Transverse colon (tissue), 4 donors: ENCODE data around the gene TOMM34. TPM values are rescaled to one million over a fixed set of nuclear protein-coding genes. Genes with fewer than 3 reads are reported as not detected.

Experiments
- DNase-seq: peaks from one replicate; pipeline ENCODE4 v3.0.0-alpha.2; 2019
- H3K27ac ChIP-seq, 4 donors: fragments of 200-600 bp; sonication (generic); 2 replicates each; pipeline ENCODE4 v1.5.1; 2016 to 2018; ENCODE audit warnings: inconsistent platforms in 4 of 4
- H3K27me3 ChIP-seq: fragments of 200-600 bp; sonication (generic); 2 replicates; pipeline ENCODE4 v1.5.1; 2017; ENCODE audit warnings: inconsistent platforms
- H3K36me3 ChIP-seq, 4 donors: fragments of 200-600 bp; sonication (generic); 2 replicates each; pipeline ENCODE4 v1.5.1; 2017 to 2019; ENCODE audit warnings: inconsistent platforms in 4 of 4
- H3K4me1 ChIP-seq, 4 donors: fragments of 200-600 bp; sonication (generic); 2 replicates each; pipeline ENCODE4 v1.5.1; 2017 to 2020; ENCODE audit warnings: inconsistent platforms in 4 of 4
- H3K4me3 ChIP-seq, 4 donors: fragments of 200-600 bp; sonication (generic); 1 replicate in 1 of 4; 2 replicates in 3 of 4; pipeline versions ENCODE4 v1.5.1 to v1.6.1; 2017 to 2019; ENCODE audit warnings: inconsistent platforms in 4 of 4
- H3K9me3 ChIP-seq, 2 donors: fragments of 200-600 bp; sonication (generic); 2 replicates each; pipeline ENCODE4 v1.5.1; 2017 to 2019; ENCODE audit warnings: inconsistent platforms in 2 of 2
- CTCF ChIP-seq, 5 experiments: fragments of 200-600 bp in 3 of 5; fragments of 450-650 bp in 2 of 5; sonication (generic) in 3 of 5; IDR thresholded peaks; 1 replicate in 2 of 5; 2 replicates in 3 of 5; pipeline ENCODE4 v1.5.1; 2016 to 2017; ENCODE audit warnings: antibody characterized with exemption in 5 of 5, inconsistent platforms in 3 of 5, mild to moderate bottlenecking in 2 of 5, moderate library complexity in 1 of 5
- EP300 ChIP-seq: sonication (generic); formaldehyde crosslinking; IDR thresholded peaks from one replicate; pipeline ENCODE4 v1.6.1; 2017; ENCODE audit warnings: antibody characterized with exemption, low read depth
- POLR2A ChIP-seq: fragments of 450-650 bp; IDR thresholded peaks from one replicate; pipeline ENCODE4 v1.6.1; 2016; ENCODE audit warnings: antibody characterized with exemption, mild to moderate bottlenecking, moderate library complexity
- POLR2AphosphoS5 ChIP-seq, 3 donors: sonication (generic); formaldehyde crosslinking; IDR thresholded peaks; one replicate each; pipeline ENCODE4 v1.6.1; 2016; ENCODE audit warnings: antibody characterized with exemption in 3 of 3
- whole genome bisulfite sequencing, 2 donors: methylation state at CpG; one replicate each; pipeline ENCODE4 v1.1.5; 2018; ENCODE audit warnings: low coverage in 1 of 2; 5-methylcytosine and 5-hydroxymethylcytosine counted together
- in situ Hi-C, 4 donors: fragments of 200-750 bp; cut with MboI; loops; one replicate each; pipeline versions ENCODE4 v1.15.0 to v1.15.1; 2017; ENCODE audit warnings: low sequenced_read_pairs in 3 of 4, low pct_ligation_motif_present in 1 of 4, low pct_unique_long_range_greater_than_20kb in 1 of 4
- intact Hi-C: fragments of 100-400 bp; cut with DNase I; formaldehyde crosslinking; loops from one replicate; pipeline ENCODE4 v1.15.1; 2023; ENCODE audit warnings: low total_unique reads
- total RNA-seq, 4 donors: library from RNA; depleted of rRNA; stranded (reverse); fragments of >200 nt; gene quantifications; one replicate each; pipeline ENCODE4 v1.1.0, GENCODE V29; 2016

Gene TOMM34
- total RNA-seq, 4 donors from 2014 or later = 1.2 to 14.8 (median 9.4) TPM

GRCh38 chr20:44958276-44958675, 1.9 kb downstream of the TOMM34 start:
- intact Hi-C loops (no loop called here), in situ Hi-C loops (no loop called here)
- no peaks in the 10 kb centered on the region for H3K9me3 ChIP-seq
- H3K36me3 ChIP-seq = peaks cover 0 to 18% (median 8%) of the 10 kb centered on the region in 4 donors
- no peaks in the 10 kb centered on the region for H3K27me3 ChIP-seq
- H3K4me1 ChIP-seq = peaks cover 5 to 24% (median 14%) of the 10 kb centered on the region in 4 donors
- no peak for TF ChIP-seq CTCF (IDR thresholded peaks at IDR 0.05)
- no peak for TF ChIP-seq EP300
- no peak for TF ChIP-seq POLR2AphosphoS5 (IDR thresholded peaks at IDR 0.05)
- TF ChIP-seq POLR2A = no peak
- DNase-seq = no peak
- no peak overlapping the region for H3K4me3 ChIP-seq
- H3K27ac ChIP-seq = no peak overlapping the region
- 94 to 98% methylated on average over 6 to 8 of the region's 8 CpGs for WGBS, 2 donors

DNA sequence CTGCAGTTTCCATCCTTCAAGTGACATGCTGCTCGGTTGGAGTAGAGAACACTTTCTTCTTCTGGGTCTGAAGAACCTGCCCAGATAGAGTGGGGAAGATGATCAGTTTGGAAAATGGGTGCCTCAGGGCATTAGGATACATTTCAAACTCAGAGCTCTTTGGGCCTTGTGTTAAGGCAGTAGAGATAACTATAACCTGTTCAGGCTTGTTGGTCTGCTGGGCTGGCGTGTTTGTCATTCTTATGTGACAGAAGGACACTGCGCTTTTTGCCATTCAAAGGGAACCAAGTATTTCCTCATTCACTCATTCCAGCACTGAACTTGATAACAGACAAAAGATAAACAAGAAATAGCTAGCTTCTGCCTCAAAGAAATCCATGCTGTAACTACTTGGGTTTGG, 3.8 kb downstream of the TOMM34 start:
- H3K27me3 ChIP-seq = no peaks in the 10 kb centered on the region
- no peaks in the 10 kb centered on the region for H3K9me3 ChIP-seq
- H3K4me3 ChIP-seq = no peak overlapping the region
- peaks cover 0 to 24% (median 13%) of the 10 kb centered on the region in 4 donors for H3K36me3 ChIP-seq
- 92 to 100% methylated on average over 3 of the region's 3 CpGs for whole genome bisulfite sequencing, 2 donors
- DNase-seq = no peak
- intact Hi-C loops = no loop called here
- in situ Hi-C loops = no loop called here
- H3K4me1 ChIP-seq = peaks cover 5 to 24% (median 14%) of the 10 kb centered on the region in 4 donors
- TF ChIP-seq POLR2A (no peak), CTCF (IDR thresholded peaks at IDR 0.05) (no peak), EP300 (no peak), POLR2AphosphoS5 (IDR thresholded peaks at IDR 0.05) (no peak)
- H3K27ac ChIP-seq = no peak overlapping the region

- intact Hi-C loops = no loop called here
- Histone ChIP-seq H3K4me1 (peaks cover 5 to 16% (median 11%) of the 10 kb centered on the region in 4 donors), H3K9me3 (no peaks in the 10 kb centered on the region), H3K4me3 (no peak overlapping the region), H3K27me3 (no peaks in the 10 kb centered on the region), H3K36me3 (peaks cover 0 to 35% (median 18%) of the 10 kb centered on the region in 4 donors), H3K27ac (no peak overlapping the region)
- DNase-seq = no peak
- TF ChIP-seq POLR2AphosphoS5 (IDR thresholded peaks at IDR 0.05) (no peak), CTCF (IDR thresholded peaks at IDR 0.05) (no peak), EP300 (no peak), POLR2A (no peak)
- WGBS, 2 donors = 83 to 89% methylated on average over 1 to 4 of the region's 4 CpGs
- in situ Hi-C loops = no loop called here
These were observed 4.9 kb downstream of the TOMM34 start for GRCh38 chr20:44955270-44955669.

DNA sequence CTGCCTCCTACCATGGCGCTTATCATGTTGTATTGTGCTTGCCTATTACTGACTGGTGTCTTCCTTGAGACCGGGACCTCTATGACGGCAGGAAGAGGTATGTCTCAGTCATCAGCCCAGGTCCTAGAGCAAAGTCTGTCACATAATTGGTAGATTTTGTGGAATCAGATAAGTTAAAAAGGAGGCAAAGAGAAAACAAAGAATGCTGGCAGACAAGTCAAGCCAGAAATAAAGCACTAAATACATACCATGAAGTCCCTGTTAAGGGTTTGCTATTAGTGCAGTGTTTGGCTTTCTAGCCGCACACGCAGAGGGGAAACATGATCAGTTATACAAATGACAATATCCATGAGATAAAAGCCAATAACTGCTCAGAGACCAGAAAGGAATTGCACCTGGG, 6.0 kb downstream of the TOMM34 start:
- no peak overlapping the region for H3K27ac ChIP-seq
- peaks cover 0 to 40% (median 21%) of the 10 kb centered on the region in 4 donors for H3K36me3 ChIP-seq
- peaks cover 3 to 12% (median 7%) of the 10 kb centered on the region in 4 donors for H3K4me1 ChIP-seq
- no peak for DNase-seq
- no peak for TF ChIP-seq POLR2A
- TF ChIP-seq POLR2AphosphoS5 (IDR thresholded peaks at IDR 0.05) = no peak
- TF ChIP-seq EP300 = no peak
- no peak for TF ChIP-seq CTCF (IDR thresholded peaks at IDR 0.05)
- H3K9me3 ChIP-seq = no peaks in the 10 kb centered on the region
- in situ Hi-C loops (no loop called here), intact Hi-C loops (loop anchor here (5.0 kb wide), 1 partner anchor 1318 kb away; no protein-coding TSS in a partner anchor)
- H3K4me3 ChIP-seq = no peak overlapping the region
- 97 to 100% methylated on average over 3 to 5 of the region's 5 CpGs for WGBS, 2 donors
- H3K27me3 ChIP-seq = no peaks in the 10 kb centered on the region
